Fibroblast of upper back skin (primary cell): ENCODE measurements around the gene ANKRD63.

Experiments used
- DNase-seq: peaks from one replicate; pipeline ENCODE4 v3.0.0-alpha.2; 2013

Gene ANKRD63

GRCh38 chr15:40240619-40241221 is 42.1 kb downstream of the ANKRD63 start:
- no peak for DNase-seq

- DNase-seq = no peak
Measured at GRCh38 chr15:40239693-40240618, 42.9 kb downstream of the ANKRD63 start.

GRCh38 chr15:40239404-40239692 is 43.5 kb downstream of the ANKRD63 start:
- DNase-seq = no peak

- DNase-seq = peak; percentile 41
Measured at GRCh38 chr15:40238532-40239403, 44.1 kb downstream of the ANKRD63 start, which contains the start of gene PAK6. PAK6 (plus strand) TSS chr15:40239063; CDS start chr15:40264786, 25,723 bp downstream.

- no peak for DNase-seq
Measured at GRCh38 chr15:40235201-40235885, 47.5 kb downstream of the ANKRD63 start.

GRCh38 chr15:40234783-40235182 is 48.1 kb downstream of the ANKRD63 start:
- DNase-seq = no peak

- no peak for DNase-seq
Measured at GRCh38 chr15:40233727-40234577, 48.9 kb downstream of the ANKRD63 start.

GRCh38 chr15:40232625-40233070 is 50.2 kb downstream of the ANKRD63 start:
- peak; percentile 16 for DNase-seq
